GM21360 (cell line): ENCODE data around the gene OR6V1.
"Not testable (repeated sequence)": the region's sequence is repeated elsewhere in the genome, so short reads cannot be mapped to it uniquely, and the experiment has no call there.

ENCODE experiments used
- ATAC-seq: cut with Tn5 transposase; IDR thresholded peaks from one replicate; pipeline ENCODE4 v1.9.1; 2021; ENCODE audit warnings: mild to moderate bottlenecking, moderate library complexity; ENCODE audit not compliant: unreplicated experiment

The OR6V1 gene

GRCh38 chr7:143042790-143043271 is 9.3 kb upstream of the OR6V1 start:
- ATAC-seq: no peak

- no peak for ATAC-seq
These were observed 8.8 kb upstream of the OR6V1 start for GRCh38 chr7:143043391-143043790.

GRCh38 chr7:143046426-143046851 is 5.7 kb upstream of the OR6V1 start:
- ATAC-seq: no peak

- no peak for ATAC-seq
These were observed 4.8 kb upstream of the OR6V1 start for GRCh38 chr7:143047326-143047725.

GRCh38 chr7:143048827-143049226 is 3.3 kb upstream of the OR6V1 start:
- no peak for ATAC-seq

GRCh38 chr7:143049362-143049761 is 2.8 kb upstream of the OR6V1 start:
- no peak for ATAC-seq

- no peak for ATAC-seq
These were observed 1.2 kb upstream of the OR6V1 start for GRCh38 chr7:143050931-143051330.

- no peak for ATAC-seq
These were observed 2.5 kb downstream of the OR6V1 start for GRCh38 chr7:143054621-143055020.

- no peak for ATAC-seq
These were observed 3.6 kb downstream of the OR6V1 start for GRCh38 chr7:143055754-143056153.

GRCh38 chr7:143063741-143064140 is 11.6 kb downstream of the OR6V1 start:
- ATAC-seq: no peak

- no peak for ATAC-seq
These were observed 16.3 kb downstream of the OR6V1 start for GRCh38 chr7:143068446-143068845.

GRCh38 chr7:143069912-143070500 is 17.9 kb downstream of the OR6V1 start:
- no peak for ATAC-seq

GRCh38 chr7:143073556-143073955 is 21.4 kb downstream of the OR6V1 start:
- no peak for ATAC-seq

GRCh38 chr7:143074141-143074540 is 22.0 kb downstream of the OR6V1 start:
- ATAC-seq: no peak

GRCh38 chr7:143085109-143085508 is 33.0 kb downstream of the OR6V1 start:
- ATAC-seq: peak; percentile 55

GRCh38 chr7:143085610-143086009 is 33.5 kb downstream of the OR6V1 start:
- ATAC-seq: not testable (repeated sequence)

GRCh38 chr7:143088549-143089231 is 36.5 kb downstream of the OR6V1 start:
- ATAC-seq: not testable (repeated sequence)

GRCh38 chr7:143096146-143096545 is 44.0 kb downstream of the OR6V1 start:
- no peak for ATAC-seq

GRCh38 chr7:143099579-143099978 is 47.4 kb downstream of the OR6V1 start:
- ATAC-seq: not testable (repeated sequence)
